Osteoblast (primary cell): ENCODE results near the gene PAX2. TPM values are rescaled to one million over a fixed set of nuclear protein-coding genes. Genes with fewer than 3 reads are reported as not detected.

Experiments
- DNase-seq: peaks from one replicate; pipeline ENCODE4 v3.0.0; 2011; ENCODE audit warnings: low spot score, mixed read lengths; ENCODE audit not compliant: insufficient read length; ENCODE audit errors: missing footprints
- H2AFZ ChIP-seq: 2 replicates; pipeline ENCODE4 v1.6.0; 2011; ENCODE audit warnings: mild to moderate bottlenecking, low read length
- H3K27ac ChIP-seq: 2 replicates; pipeline ENCODE4 v1.5.1; 2011; ENCODE audit warnings: mild to moderate bottlenecking, low read depth, low read length, moderate library complexity
- H3K27me3 ChIP-seq: 2 replicates; pipeline ENCODE4 v1.6.0; 2012; ENCODE audit warnings: mild to moderate bottlenecking, control low read depth, inconsistent platforms, low read length, moderate library complexity; ENCODE audit not compliant: insufficient read depth
- H3K36me3 ChIP-seq: 2 replicates; pipeline ENCODE4 v1.5.1; 2011; ENCODE audit warnings: mild to moderate bottlenecking, low read length, control low read depth, moderate library complexity; ENCODE audit not compliant: insufficient read depth
- H3K4me1 ChIP-seq: 2 replicates; pipeline ENCODE4 v1.5.1; 2011; ENCODE audit warnings: mild to moderate bottlenecking, low read length, control low read depth, moderate library complexity; ENCODE audit not compliant: insufficient read depth
- H3K4me2 ChIP-seq: 2 replicates; pipeline ENCODE4 v1.6.0; 2011; ENCODE audit warnings: mild to moderate bottlenecking, low read length; ENCODE audit not compliant: insufficient read depth
- H3K4me3 ChIP-seq: fragments of 200-600 bp; sonication (generic); 3 replicates; pipeline ENCODE4 v1.5.1; 2012; ENCODE audit warnings: mild to moderate bottlenecking, low read length, inconsistent platforms; ENCODE audit not compliant: insufficient read depth
- H3K79me2 ChIP-seq: 2 replicates; pipeline ENCODE4 v1.6.0; 2012; ENCODE audit warnings: mild to moderate bottlenecking, low read length, control low read depth, inconsistent platforms; ENCODE audit not compliant: insufficient read depth
- H3K9me3 ChIP-seq: 2 replicates; pipeline ENCODE4 v1.5.1; 2011; ENCODE audit warnings: low read depth, low read length, control low read depth
- H4K20me1 ChIP-seq: 2 replicates; pipeline ENCODE4 v1.6.0; 2012; ENCODE audit warnings: mild to moderate bottlenecking, low read length, control low read depth; ENCODE audit not compliant: insufficient read depth
- CTCF ChIP-seq: IDR thresholded peaks from 2 replicates; pipeline ENCODE4 v1.5.1; 2011; ENCODE audit warnings: mild to moderate bottlenecking, low read depth, low read length, moderate library complexity; ENCODE audit errors: extremely low read depth
- total RNA-seq: library from RNA; depleted of rRNA; stranded (reverse); fragments of >200 nt; gene quantifications from 2 replicates; pipeline ENCODE4 v1.2.3, GENCODE V29; 2012

The PAX2 gene
- total RNA-seq, 1 donor: not detected

DNA sequence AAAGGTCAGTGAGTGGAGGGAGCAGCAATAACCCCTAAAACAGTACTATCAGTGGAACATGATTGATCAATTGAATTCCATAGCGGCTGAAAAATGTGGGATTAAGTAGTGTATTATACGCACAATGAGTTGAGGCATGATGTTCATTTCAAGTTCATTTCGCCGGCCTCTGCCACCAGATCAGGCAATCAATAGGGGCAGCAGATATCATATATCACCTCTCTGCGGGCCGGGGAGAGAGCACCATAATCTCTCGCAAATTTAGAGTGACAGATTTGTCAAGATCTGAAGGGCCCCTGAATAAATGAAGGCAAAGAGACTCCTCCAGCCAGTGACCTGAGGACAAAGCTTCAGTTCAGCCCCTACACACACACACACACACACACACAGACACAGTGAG is 58.5 kb downstream of the PAX2 start:
- no peak for TF ChIP-seq CTCF
- no peaks in the 10 kb centered on the region for H3K36me3 ChIP-seq
- no peaks in the 10 kb centered on the region for H4K20me1 ChIP-seq
- no peaks in the 10 kb centered on the region for H3K9me3 ChIP-seq
- no peak overlapping the region for H3K4me3 ChIP-seq
- no peaks in the 10 kb centered on the region for H3K79me2 ChIP-seq
- H3K4me2 ChIP-seq: no peak overlapping the region
- DNase-seq: no peak
- H2AFZ ChIP-seq: no peak overlapping the region
- H3K27me3 ChIP-seq: peaks cover 75% of the 10 kb centered on the region
- H3K27ac ChIP-seq: no peak overlapping the region
- no peaks in the 10 kb centered on the region for H3K4me1 ChIP-seq

DNA sequence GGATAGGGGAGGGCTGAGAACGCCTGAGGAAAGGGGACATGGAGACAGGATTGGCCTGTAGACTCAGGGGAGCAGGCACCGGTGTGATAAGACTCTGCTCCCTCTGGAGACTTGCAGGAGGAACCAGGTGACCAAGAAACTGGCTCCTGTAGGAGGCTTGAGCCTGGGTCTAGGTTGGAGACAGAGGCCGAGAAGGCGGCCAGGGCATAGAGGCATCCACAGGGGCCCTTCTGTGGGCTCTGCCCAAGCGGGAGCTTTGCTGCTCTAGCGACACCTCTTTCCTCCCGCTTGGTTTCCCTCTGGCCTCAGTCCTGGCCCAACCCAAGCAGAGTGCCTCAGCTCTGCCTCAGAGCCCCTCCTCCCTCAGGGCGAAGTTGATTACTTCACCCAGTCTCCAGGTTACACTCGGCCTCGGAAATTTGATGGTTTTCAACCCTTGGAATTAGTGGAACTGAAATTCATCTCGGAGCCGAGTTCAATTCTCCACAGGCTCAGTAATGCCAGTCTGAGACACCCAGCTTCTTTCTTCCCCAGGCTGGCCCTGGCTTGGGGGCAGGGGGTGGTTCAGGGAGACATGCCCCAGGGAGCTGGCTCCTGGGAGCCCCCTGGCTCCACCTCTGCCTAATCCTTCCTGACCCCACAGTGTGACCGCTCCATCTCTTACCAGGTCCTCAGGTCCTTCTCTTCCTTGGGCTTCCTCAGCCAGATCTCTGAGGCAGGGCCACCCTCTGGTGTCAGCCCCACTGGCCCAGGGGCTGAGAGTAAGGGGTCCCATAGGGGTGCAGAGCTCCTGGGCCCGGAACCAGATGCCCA is 60.4 kb downstream of the PAX2 start:
- Histone ChIP-seq H3K9me3 (no peaks in the 10 kb centered on the region), H3K27ac (no peak overlapping the region), H4K20me1 (no peaks in the 10 kb centered on the region), H3K36me3 (no peaks in the 10 kb centered on the region), H3K4me1 (no peaks in the 10 kb centered on the region), H3K4me3 (no peak overlapping the region), H3K4me2 (no peak overlapping the region), H2AFZ (no peak overlapping the region), H3K27me3 (peaks cover 83% of the 10 kb centered on the region), H3K79me2 (no peaks in the 10 kb centered on the region)
- peak; percentile 76 for DNase-seq
- no peak for TF ChIP-seq CTCF

GRCh38 chr10:100806356-100806645 is 60.9 kb downstream of the PAX2 start:
- H3K4me2 ChIP-seq: no peak overlapping the region
- H4K20me1 ChIP-seq: no peaks in the 10 kb centered on the region
- no peak for TF ChIP-seq CTCF
- H3K27me3 ChIP-seq: peaks cover 88% of the 10 kb centered on the region
- no peaks in the 10 kb centered on the region for H3K4me1 ChIP-seq
- H2AFZ ChIP-seq: no peak overlapping the region
- H3K36me3 ChIP-seq: no peaks in the 10 kb centered on the region
- no peak overlapping the region for H3K27ac ChIP-seq
- no peaks in the 10 kb centered on the region for H3K79me2 ChIP-seq
- no peak for DNase-seq
- no peak overlapping the region for H3K4me3 ChIP-seq
- no peaks in the 10 kb centered on the region for H3K9me3 ChIP-seq

DNA sequence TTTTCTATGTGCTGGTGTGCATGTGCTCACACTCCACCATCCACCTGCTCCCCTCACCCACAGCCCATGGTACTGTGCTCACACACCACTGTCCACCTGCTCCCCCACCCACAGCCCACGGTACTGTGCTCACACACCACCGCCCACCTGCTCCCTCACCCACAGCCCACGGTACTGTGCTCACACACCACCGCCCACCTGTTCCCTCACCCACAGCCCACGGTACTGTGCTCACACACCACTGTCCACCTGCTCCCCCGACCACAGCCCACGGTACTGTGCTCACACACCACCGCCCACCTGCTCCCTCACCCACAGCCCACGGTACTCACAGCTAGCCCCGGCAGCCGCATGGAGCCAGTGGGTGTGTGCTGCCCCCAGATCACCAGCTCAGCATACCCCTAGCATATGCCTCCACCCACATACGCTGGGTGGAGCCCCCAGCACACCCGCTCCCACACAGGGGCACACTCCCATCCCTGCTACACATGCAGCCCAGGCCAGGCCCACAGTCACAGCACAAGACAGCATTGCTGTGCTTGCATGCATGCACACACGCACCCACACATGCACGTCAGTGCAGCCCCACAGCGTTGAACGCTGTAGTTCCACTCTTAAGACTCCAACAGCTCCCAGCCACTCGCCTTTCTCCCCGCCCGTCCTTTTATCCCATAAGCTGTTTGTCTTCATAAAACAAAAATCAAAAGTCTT is 62.0 kb downstream of the PAX2 start:
- Histone ChIP-seq H2AFZ (no peak overlapping the region), H3K9me3 (no peaks in the 10 kb centered on the region), H3K4me2 (no peak overlapping the region), H3K79me2 (no peaks in the 10 kb centered on the region), H3K36me3 (no peaks in the 10 kb centered on the region), H3K4me3 (no peak overlapping the region), H3K27me3 (peaks cover 88% of the 10 kb centered on the region), H3K4me1 (no peaks in the 10 kb centered on the region), H4K20me1 (no peaks in the 10 kb centered on the region), H3K27ac (no peak overlapping the region)
- no peak for TF ChIP-seq CTCF
- peak; percentile 67 for DNase-seq
